ENCODE measurements around the gene ANKRD17.

ANKRD17 gene

GRCh38 chr4:73092868-73093267, 165.7 kb downstream of the ANKRD17 start (continued):
- TF ChIP-seq KLF16 (tag by site-specific recombination; IDR thresholded peaks at IDR 0.05) (no peak), ZNF521 (tag by site-specific recombination; IDR thresholded peaks at IDR 0.05) (no peak), ZSCAN4 (tag by site-specific recombination; IDR thresholded peaks at IDR 0.05) (no peak), ZNF707 (tag by site-specific recombination; IDR thresholded peaks at IDR 0.05) (no peak), MEIS1 (CRISPR knock-in tag; IDR thresholded peaks at IDR 0.05; ENCODE audit: borderline replicate concordance) (no peak), KLF9 (tag by site-specific recombination; IDR thresholded peaks at IDR 0.05; ENCODE audit: low read depth) (no peak), ZNF292 (tag by site-specific recombination; IDR thresholded peaks at IDR 0.05; ENCODE audit: borderline replicate concordance, low read depth) (no peak), AEBP2 (tag by site-specific recombination; IDR thresholded peaks at IDR 0.05; ENCODE audit: borderline replicate concordance) (no peak)

- POLR2A ChIA-PET: no interaction called here
- no peak overlapping the region for H3K27ac ChIP-seq (ENCODE audit: extremely low read depth, low read depth, low read length)
- TF ChIP-seq ELK4 (IDR thresholded peaks at IDR 0.05; ENCODE audit: borderline replicate concordance, low read depth, low read length): no peak
- H3K4me3 ChIP-seq (ENCODE audit: low read depth, low read length): no peak overlapping the region
- CTCF ChIA-PET: interaction anchor here (0.7 kb wide), 1 partner anchor 13 kb away, joined by 5 read pairs; no protein-coding TSS in a partner anchor
- H3K36me3 ChIP-seq (ENCODE audit: control insufficient read depth in 2 of 2, insufficient read depth in 1 of 2, low read length in 2 of 2): peaks cover 7 to 65% of the 10 kb centered on the region in 2 experiments
- no peaks in the 10 kb centered on the region for H3K4me1 ChIP-seq (ENCODE audit: control insufficient read depth, insufficient read depth, low read length)
- no peaks in the 10 kb centered on the region for H3K9me3 ChIP-seq (ENCODE audit: control insufficient read depth, insufficient read depth, low read depth, low read length)
Observed at GRCh38 chr4:73090738-73091137, 167.9 kb downstream of the ANKRD17 start.

- Histone ChIP-seq H3K36me3 (ENCODE audit: control insufficient read depth in 2 of 2, insufficient read depth in 1 of 2, low read length in 2 of 2) (peaks cover 11 to 61% of the 10 kb centered on the region in 2 experiments), H3K27ac (ENCODE audit: extremely low read depth, low read depth, low read length) (no peak overlapping the region), H3K4me1 (ENCODE audit: control insufficient read depth, insufficient read depth, low read length) (no peaks in the 10 kb centered on the region), H3K4me3 (ENCODE audit: low read depth, low read length) (no peak overlapping the region), H3K9me3 (ENCODE audit: control insufficient read depth, insufficient read depth, low read depth, low read length) (no peaks in the 10 kb centered on the region)
- peak; percentile 59; the same call in 1 of the 2 replicates for TF ChIP-seq ZNF366 (tag by site-specific recombination; conservative IDR thresholded peaks at IDR 0.05)
- no peak for TF ChIP-seq ZNF629 (tag by site-specific recombination; IDR thresholded peaks at IDR 0.05)
- TF ChIP-seq ZNF501 (tag by site-specific recombination; IDR thresholded peaks at IDR 0.05): no peak
- TF ChIP-seq ZNF23 (tag by site-specific recombination; IDR thresholded peaks at IDR 0.05; ENCODE audit: borderline replicate concordance): no peak
- ChIA-PET CTCF (no interaction called here), POLR2A (no interaction called here)
Observed at GRCh38 chr4:73087871-73088270, 170.7 kb downstream of the ANKRD17 start.

- TF ChIP-seq ZBTB26 (tag by site-specific recombination; optimal IDR thresholded peaks at IDR 0.05) (no peak), ZNF843 (tag by site-specific recombination; IDR thresholded peaks at IDR 0.05) (no peak), PBX3 (CRISPR knock-in tag; IDR thresholded peaks at IDR 0.05) (no peak), ZNF585B (tag by site-specific recombination; IDR thresholded peaks at IDR 0.05) (no peak), ZNF449 (tag by site-specific recombination; IDR thresholded peaks at IDR 0.05) (no peak), ZNF624 (tag by site-specific recombination; IDR thresholded peaks at IDR 0.05) (no peak), MEIS1 (CRISPR knock-in tag; IDR thresholded peaks at IDR 0.05; ENCODE audit: borderline replicate concordance) (no peak), ZNF404 (tag by site-specific recombination; IDR thresholded peaks at IDR 0.05) (no peak)
- no peak overlapping the region for H3K4me3 ChIP-seq (ENCODE audit: low read depth, low read length)
- no peak overlapping the region for H3K27ac ChIP-seq (ENCODE audit: extremely low read depth, low read depth, low read length)
- no peaks in the 10 kb centered on the region for H3K9me3 ChIP-seq (ENCODE audit: control insufficient read depth, insufficient read depth, low read depth, low read length)
- CTCF ChIA-PET: no interaction called here
- peaks cover 11 to 52% of the 10 kb centered on the region in 2 experiments; a peak in 2 of 3 replicates for H3K36me3 ChIP-seq (ENCODE audit: control insufficient read depth in 2 of 2, insufficient read depth in 1 of 2, low read length in 2 of 2)
- no peaks in the 10 kb centered on the region for H3K4me1 ChIP-seq (ENCODE audit: control insufficient read depth, insufficient read depth, low read length)
- POLR2A ChIA-PET: no interaction called here
Observed at GRCh38 chr4:73086095-73086868, 172.3 kb downstream of the ANKRD17 start.
